ENCODE data around the gene HAPLN2.

Gene HAPLN2

GRCh38 chr1:156664767-156665411 lies 45.7 kb downstream of the HAPLN2 start:
- no peaks in the 10 kb centered on the region for H3K4me1 ChIP-seq

GRCh38 chr1:156665539-156665938 lies 46.3 kb downstream of the HAPLN2 start:
- Histone ChIP-seq H3K27ac (peak overlapping the region; percentile 57), H3K4me1 (no peaks in the 10 kb centered on the region), H2AFZ (no peak overlapping the region), H3K9ac (no peak overlapping the region), H3K4me2 (ENCODE audit: low read length) (no peak overlapping the region), H3K27me3 (ENCODE audit: control insufficient read depth, insufficient read depth, low read length) (no peaks in the 10 kb centered on the region), H3K4me3 (ENCODE audit: low read depth, low read length) (no peak overlapping the region), H3K36me3 (ENCODE audit: control insufficient read depth, insufficient read depth, low read length) (no peaks in the 10 kb centered on the region), H3K9me3 (ENCODE audit: control insufficient read depth, low read length) (no peaks in the 10 kb centered on the region), H3K79me2 (no peaks in the 10 kb centered on the region)
- no peak for TF ChIP-seq CTCF (IDR thresholded peaks at IDR 0.05)

More at GRCh38 chr1:156664767-156665411, 45.7 kb downstream of the HAPLN2 start:
- H3K4me2 ChIP-seq (ENCODE audit: low read length): no peak overlapping the region
- peak overlapping the region; percentile 61 for H3K27ac ChIP-seq
- no peak for TF ChIP-seq CTCF (IDR thresholded peaks at IDR 0.05)
- no peaks in the 10 kb centered on the region for H3K27me3 ChIP-seq (ENCODE audit: control insufficient read depth, insufficient read depth, low read length)
- H3K4me3 ChIP-seq (ENCODE audit: low read depth, low read length): no peak overlapping the region
- H3K79me2 ChIP-seq: no peaks in the 10 kb centered on the region
- H3K9me3 ChIP-seq (ENCODE audit: control insufficient read depth, low read length): no peaks in the 10 kb centered on the region
- no peak overlapping the region for H3K9ac ChIP-seq
- no peak overlapping the region for H2AFZ ChIP-seq
- no peaks in the 10 kb centered on the region for H3K36me3 ChIP-seq (ENCODE audit: control insufficient read depth, insufficient read depth, low read length)

GRCh38 chr1:156666862-156667609 lies 47.8 kb downstream of the HAPLN2 start:
- H3K9me3 ChIP-seq (ENCODE audit: control insufficient read depth, low read length): no peaks in the 10 kb centered on the region
- H3K36me3 ChIP-seq (ENCODE audit: control insufficient read depth, insufficient read depth, low read length): no peaks in the 10 kb centered on the region
- H3K4me1 ChIP-seq: no peaks in the 10 kb centered on the region
- no peak overlapping the region for H3K4me3 ChIP-seq (ENCODE audit: low read depth, low read length)
- no peaks in the 10 kb centered on the region for H3K27me3 ChIP-seq (ENCODE audit: control insufficient read depth, insufficient read depth, low read length)
- TF ChIP-seq CTCF (IDR thresholded peaks at IDR 0.05): no peak
- H3K79me2 ChIP-seq: no peaks in the 10 kb centered on the region
- peak overlapping the region; percentile 65 for H3K27ac ChIP-seq
- no peak overlapping the region for H3K4me2 ChIP-seq (ENCODE audit: low read length)
- no peak overlapping the region for H3K9ac ChIP-seq
- H2AFZ ChIP-seq: no peak overlapping the region

GRCh38 chr1:156667610-156667967 lies 48.4 kb downstream of the HAPLN2 start:
- no peaks in the 10 kb centered on the region for H3K79me2 ChIP-seq
- no peaks in the 10 kb centered on the region for H3K36me3 ChIP-seq (ENCODE audit: control insufficient read depth, insufficient read depth, low read length)
- H3K4me3 ChIP-seq (ENCODE audit: low read depth, low read length): no peak overlapping the region
- H3K9ac ChIP-seq: no peak overlapping the region
- H3K27ac ChIP-seq: peak overlapping the region; percentile 65
- no peaks in the 10 kb centered on the region for H3K4me1 ChIP-seq
- no peak overlapping the region for H3K4me2 ChIP-seq (ENCODE audit: low read length)
- no peaks in the 10 kb centered on the region for H3K9me3 ChIP-seq (ENCODE audit: control insufficient read depth, low read length)
- no peaks in the 10 kb centered on the region for H3K27me3 ChIP-seq (ENCODE audit: control insufficient read depth, insufficient read depth, low read length)
- no peak for TF ChIP-seq CTCF (IDR thresholded peaks at IDR 0.05)
- H2AFZ ChIP-seq: no peak overlapping the region

Measured in parathyroid adenoma (tissue), 2 donors.